ENCODE results near the gene AEN. TPM values are rescaled to one million over a fixed set of nuclear protein-coding genes. Genes with fewer than 3 reads are reported as not detected.

The AEN gene
- total and polyA plus RNA-seq, 11 donors = 3.8 to 21.8 (median 6.6) TPM

- WGBS, 4 donors = 32 to 40% (median 34%) methylated on average over 6 to 7 of the region's 7 CpGs
- no peaks in the 10 kb centered on the region for H3K9me3 ChIP-seq
- H3K27ac ChIP-seq = peak overlapping the region in 4 of 12 donors; percentile 5 to 64 (median 14)
- DNase-seq (no peak), ATAC-seq (no peak)
- no peaks in the 10 kb centered on the region for H3K36me3 ChIP-seq
- H3K4me3 ChIP-seq = no peak overlapping the region
- TF ChIP-seq POLR2A (IDR thresholded peaks at IDR 0.05) (no peak), CTCF (IDR thresholded peaks at IDR 0.05) (no peak)
- H3K27me3 ChIP-seq = no peaks in the 10 kb centered on the region
- peaks cover 0 to 24% (median 7%) of the 10 kb centered on the region in 12 donors for H3K4me1 ChIP-seq
- intact Hi-C loops (cut with DNase I) = loop anchor here in 2 of 10 donors (5.0 kb wide), 2 partner anchors 77 to 97 kb away; no protein-coding TSS in a partner anchor
Observed at GRCh38 chr15:88574655-88575054, 46.5 kb upstream of the AEN start.

- Histone ChIP-seq H3K9me3 (peaks cover 0 to 8% (median 0%) of the 10 kb centered on the region in 12 donors), H3K27me3 (no peaks in the 10 kb centered on the region), H3K4me1 (peaks cover 0 to 6% (median 0%) of the 10 kb centered on the region in 12 donors), H3K36me3 (no peaks in the 10 kb centered on the region), H3K27ac (no peak overlapping the region), H3K4me3 (no peak overlapping the region)
- 74 to 79% (median 78%) methylated on average over 3 of the region's 3 CpGs for WGBS, 4 donors
- no peak for DNase-seq
- TF ChIP-seq POLR2A (IDR thresholded peaks at IDR 0.05) = no peak
- TF ChIP-seq CTCF (IDR thresholded peaks at IDR 0.05) = no peak
- ATAC-seq = no peak
- intact Hi-C loops (cut with DNase I) = no loop called here
Observed at GRCh38 chr15:88579322-88579721, 41.8 kb upstream of the AEN start.

DNA sequence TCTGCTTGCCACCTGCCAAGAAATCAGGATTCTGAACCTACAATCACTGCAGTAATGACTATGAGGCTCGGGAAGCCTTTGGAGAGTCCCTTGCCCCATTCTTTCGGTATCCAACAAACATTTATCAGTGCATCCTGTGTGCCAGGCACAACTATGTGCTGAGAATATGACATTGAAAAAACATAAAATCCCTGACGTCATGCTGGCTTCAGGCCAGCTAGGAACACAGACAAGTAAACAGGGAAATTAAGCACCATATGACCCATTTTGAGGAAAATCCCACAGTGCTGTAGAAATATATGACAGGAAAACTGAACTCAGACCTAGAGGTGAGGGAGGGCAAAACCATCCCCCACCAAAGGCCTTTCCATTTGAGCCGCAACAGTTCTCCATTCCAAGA lies 40.6 kb upstream of the AEN start:
- Histone ChIP-seq H3K27me3 (no peaks in the 10 kb centered on the region), H3K4me3 (no peak overlapping the region), H3K27ac (no peak overlapping the region), H3K4me1 (no peaks in the 10 kb centered on the region), H3K36me3 (no peaks in the 10 kb centered on the region), H3K9me3 (peaks cover 0 to 8% (median 0%) of the 10 kb centered on the region in 12 donors)
- no peak for ATAC-seq
- intact Hi-C loops (cut with DNase I) = no loop called here
- WGBS, 4 donors = 46 to 68% (median 55%) methylated on average over 4 of the region's 4 CpGs
- no peak for DNase-seq
- TF ChIP-seq POLR2A (IDR thresholded peaks at IDR 0.05) (no peak), CTCF (IDR thresholded peaks at IDR 0.05) (no peak)

GRCh38 chr15:88586401-88587162 lies 34.6 kb upstream of the AEN start:
- Histone ChIP-seq H3K36me3 (no peaks in the 10 kb centered on the region), H3K4me3 (no peak overlapping the region), H3K27me3 (peaks cover 0 to 3% (median 0%) of the 10 kb centered on the region in 9 donors), H3K4me1 (no peaks in the 10 kb centered on the region), H3K27ac (no peak overlapping the region), H3K9me3 (peaks cover 0 to 8% (median 0%) of the 10 kb centered on the region in 12 donors)
- intact Hi-C loops (cut with DNase I) = no loop called here
- TF ChIP-seq CTCF (IDR thresholded peaks at IDR 0.05) (no peak), POLR2A (IDR thresholded peaks at IDR 0.05) (no peak)
- WGBS, 4 donors = 37 to 56% (median 45%) methylated on average over 4 of the region's 4 CpGs
- no peak for DNase-seq
- ATAC-seq = no peak

Data from heart left ventricle (tissue), 16 donors.